Measurements from ENCODE around the gene ZDHHC9.

- TF ChIP-seq CTCF (conservative IDR thresholded peaks at IDR 0.05; ENCODE audit: low read depth, low read length): no peak
- no peak for TF ChIP-seq EZH2 (IDR thresholded peaks at IDR 0.05; ENCODE audit: low read length, unreplicated experiment)
- no peak for TF ChIP-seq EZH2phosphoT487 (IDR thresholded peaks at IDR 0.05; ENCODE audit: borderline replicate concordance, low read length)
These were observed 70.8 kb downstream of the ZDHHC9 start for GRCh38 chrX:129772796-129773431.

Measured in PC-3 (cell line).